Measurements from ENCODE around the gene MED31. TPM values are rescaled to one million over a fixed set of nuclear protein-coding genes. Genes with fewer than 3 reads are reported as not detected.

The MED31 gene
- total and polyA plus RNA-seq, 7 experiments from 2014 or later, result 21.4 to 41.2 (median 26.7) TPM

GRCh38 chr17:6605142-6605541 is 46.3 kb downstream of the MED31 start:
- Mint-ChIP-seq H3K4me1 (peaks cover 0 to 9% (median 0%) of the 10 kb centered on the region in 7 donors), H3K27me3 (no peaks in the 10 kb centered on the region), H3K4me3 (no peak overlapping the region), H3K36me3 (peaks cover 19 to 76% (median 32%) of the 10 kb centered on the region in 5 donors), H3K27ac (no peak overlapping the region), H3K9me3 (no peaks in the 10 kb centered on the region)
- no peak overlapping the region for H3K4me3 ChIP-seq (ENCODE audit: low read length)
- intact Hi-C loops (cut with micrococcal nuclease), result no loop called here
- DNase-seq (no peak), ATAC-seq (no peak)
- no peaks in the 10 kb centered on the region for H3K27me3 ChIP-seq (ENCODE audit: control insufficient read depth in 2 of 2, insufficient read depth in 2 of 2, low read length in 2 of 2)
- no peak overlapping the region for H3K27ac ChIP-seq (ENCODE audit: low read depth, low read length)
- H3K4me1 ChIP-seq (ENCODE audit: control insufficient read depth in 2 of 2, insufficient read depth in 2 of 2, low read length in 2 of 2), result no peaks in the 10 kb centered on the region
- ChIA-PET CTCF (no interaction called here), POLR2A (interaction anchor here (0.6 kb wide), 1 partner anchor 20 kb away, joined by 3 read pairs; no protein-coding TSS in a partner anchor)
- H3K36me3 ChIP-seq (ENCODE audit: control insufficient read depth in 2 of 3, insufficient read depth in 3 of 3, low read length in 3 of 3), result peaks cover 4 to 50% (median 11%) of the 10 kb centered on the region in 3 experiments
- H3K9me3 ChIP-seq (ENCODE audit: control insufficient read depth in 2 of 3, low read length in 3 of 3), result no peaks in the 10 kb centered on the region

GRCh38 chr17:6603744-6604325 is 47.6 kb downstream of the MED31 start:
- POLR2A ChIA-PET, result no interaction called here
- H3K36me3 Mint-ChIP-seq, result peaks cover 18 to 77% (median 23%) of the 10 kb centered on the region in 5 donors

GRCh38 chr17:6602141-6602540 is 49.3 kb downstream of the MED31 start:
- no peaks in the 10 kb centered on the region for H3K9me3 ChIP-seq (ENCODE audit: control insufficient read depth in 2 of 3, low read length in 3 of 3)
- Mint-ChIP-seq H3K27me3 (no peaks in the 10 kb centered on the region), H3K4me1 (peaks cover 0 to 9% (median 0%) of the 10 kb centered on the region in 7 donors), H3K36me3 (peaks cover 20 to 81% (median 23%) of the 10 kb centered on the region in 5 donors), H3K27ac (no peak overlapping the region), H3K4me3 (no peak overlapping the region), H3K9me3 (no peaks in the 10 kb centered on the region)
- ChIA-PET CTCF (interaction anchor here (0.5 kb wide), 1 partner anchor 1101 kb away, joined by 3 read pairs; no protein-coding TSS in a partner anchor), POLR2A (interaction anchor here (0.8 kb wide), 1 partner anchor 31 kb away, joined by 3 read pairs; no protein-coding TSS in a partner anchor)
- no peaks in the 10 kb centered on the region for H3K4me1 ChIP-seq (ENCODE audit: control insufficient read depth in 2 of 2, insufficient read depth in 2 of 2, low read length in 2 of 2)
- no peak overlapping the region for H3K4me3 ChIP-seq (ENCODE audit: low read length)
- no peak overlapping the region for H3K27ac ChIP-seq (ENCODE audit: low read depth, low read length)
- H3K27me3 ChIP-seq (ENCODE audit: control insufficient read depth in 2 of 2, insufficient read depth in 2 of 2, low read length in 2 of 2), result no peaks in the 10 kb centered on the region
- DNase-seq, result no peak
- peaks cover 0 to 33% (median 4%) of the 10 kb centered on the region in 3 experiments for H3K36me3 ChIP-seq (ENCODE audit: control insufficient read depth in 2 of 3, insufficient read depth in 3 of 3, low read length in 3 of 3)
- intact Hi-C loops (cut with micrococcal nuclease), result no loop called here
- no peak for ATAC-seq

More at GRCh38 chr17:6603744-6604325, 47.6 kb downstream of the MED31 start:
- H3K9me3 Mint-ChIP-seq, result no peaks in the 10 kb centered on the region
- H3K4me1 Mint-ChIP-seq, result peaks cover 0 to 9% (median 0%) of the 10 kb centered on the region in 7 donors
- ATAC-seq (no peak), DNase-seq (no peak)
- CTCF ChIA-PET, result no interaction called here
- intact Hi-C loops (cut with micrococcal nuclease), result no loop called here
- H3K27me3 ChIP-seq (ENCODE audit: control insufficient read depth in 2 of 2, insufficient read depth in 2 of 2, low read length in 2 of 2), result no peaks in the 10 kb centered on the region
- H3K27ac ChIP-seq (ENCODE audit: low read depth, low read length), result no peak overlapping the region
- H3K27me3 Mint-ChIP-seq, result no peaks in the 10 kb centered on the region
- peaks cover 4 to 44% (median 4%) of the 10 kb centered on the region in 3 experiments for H3K36me3 ChIP-seq (ENCODE audit: control insufficient read depth in 2 of 3, insufficient read depth in 3 of 3, low read length in 3 of 3)
- H3K4me1 ChIP-seq (ENCODE audit: control insufficient read depth in 2 of 2, insufficient read depth in 2 of 2, low read length in 2 of 2), result no peaks in the 10 kb centered on the region
- H3K4me3 Mint-ChIP-seq, result no peak overlapping the region
- no peak overlapping the region for H3K4me3 ChIP-seq (ENCODE audit: low read length)
- H3K27ac Mint-ChIP-seq, result peak overlapping the region in 1 of 9 donors; percentile 21
- no peaks in the 10 kb centered on the region for H3K9me3 ChIP-seq (ENCODE audit: control insufficient read depth in 2 of 3, low read length in 3 of 3)

- Mint-ChIP-seq H3K36me3 (peaks cover 14 to 82% (median 31%) of the 10 kb centered on the region in 5 donors), H3K27me3 (no peaks in the 10 kb centered on the region), H3K9me3 (peaks cover 0 to 1% (median 0%) of the 10 kb centered on the region in 11 donors), H3K4me1 (peaks cover 0 to 9% (median 0%) of the 10 kb centered on the region in 7 donors), H3K4me3 (no peak overlapping the region), H3K27ac (no peak overlapping the region)
- H3K4me3 ChIP-seq (ENCODE audit: low read length), result no peak overlapping the region
- DNase-seq, result no peak
- no peaks in the 10 kb centered on the region for H3K9me3 ChIP-seq (ENCODE audit: control insufficient read depth in 2 of 3, low read length in 3 of 3)
- no peaks in the 10 kb centered on the region for H3K27me3 ChIP-seq (ENCODE audit: control insufficient read depth in 2 of 2, insufficient read depth in 2 of 2, low read length in 2 of 2)
- POLR2A ChIA-PET, result no interaction called here
- intact Hi-C loops (cut with micrococcal nuclease), result no loop called here
- CTCF ChIA-PET, result no interaction called here
- no peaks in the 10 kb centered on the region for H3K4me1 ChIP-seq (ENCODE audit: control insufficient read depth in 2 of 2, insufficient read depth in 2 of 2, low read length in 2 of 2)
- peak; percentile 60 for ATAC-seq
- H3K36me3 ChIP-seq (ENCODE audit: control insufficient read depth in 2 of 3, insufficient read depth in 3 of 3, low read length in 3 of 3), result peaks cover 2 to 35% (median 4%) of the 10 kb centered on the region in 3 experiments
- H3K27ac ChIP-seq (ENCODE audit: low read depth, low read length), result no peak overlapping the region
These were observed 52.0 kb downstream of the MED31 start for GRCh38 chr17:6599364-6599763.

GRCh38 chr17:6597727-6598126 is 53.7 kb downstream of the MED31 start:
- H3K4me3 ChIP-seq (ENCODE audit: low read length), result no peak overlapping the region
- H3K4me3 Mint-ChIP-seq, result no peak overlapping the region
- DNase-seq (no peak), ATAC-seq (no peak)
- peaks cover 0 to under 1% (median 0%) of the 10 kb centered on the region in 7 donors for H3K4me1 Mint-ChIP-seq
- ChIA-PET POLR2A (no interaction called here), CTCF (no interaction called here)
- H3K4me1 ChIP-seq (ENCODE audit: control insufficient read depth in 2 of 2, insufficient read depth in 2 of 2, low read length in 2 of 2), result no peaks in the 10 kb centered on the region
- no peak overlapping the region for H3K27ac ChIP-seq (ENCODE audit: low read depth, low read length)
- H3K27ac Mint-ChIP-seq, result peak overlapping the region in 1 of 9 donors; percentile 12
- peaks cover 3 to 45% (median 4%) of the 10 kb centered on the region in 3 experiments for H3K36me3 ChIP-seq (ENCODE audit: control insufficient read depth in 2 of 3, insufficient read depth in 3 of 3, low read length in 3 of 3)
- no peaks in the 10 kb centered on the region for H3K27me3 ChIP-seq (ENCODE audit: control insufficient read depth in 2 of 2, insufficient read depth in 2 of 2, low read length in 2 of 2)
- peaks cover 13 to 80% (median 39%) of the 10 kb centered on the region in 5 donors for H3K36me3 Mint-ChIP-seq
- no peaks in the 10 kb centered on the region for H3K27me3 Mint-ChIP-seq
- intact Hi-C loops (cut with micrococcal nuclease), result no loop called here
- H3K9me3 Mint-ChIP-seq, result peaks cover 0 to 1% (median 0%) of the 10 kb centered on the region in 11 donors
- H3K9me3 ChIP-seq (ENCODE audit: control insufficient read depth in 2 of 3, low read length in 3 of 3), result no peaks in the 10 kb centered on the region

GRCh38 chr17:6596941-6597340 is 54.5 kb downstream of the MED31 start:
- DNase-seq (no peak), ATAC-seq (no peak)
- H3K4me3 ChIP-seq (ENCODE audit: low read length), result no peak overlapping the region
- intact Hi-C loops (cut with micrococcal nuclease), result no loop called here
- ChIA-PET POLR2A (no interaction called here), CTCF (no interaction called here)
- H3K36me3 ChIP-seq (ENCODE audit: control insufficient read depth in 2 of 3, insufficient read depth in 3 of 3, low read length in 3 of 3), result peaks cover 1 to 52% (median 3%) of the 10 kb centered on the region in 3 experiments
- no peaks in the 10 kb centered on the region for H3K27me3 Mint-ChIP-seq
- H3K4me3 Mint-ChIP-seq, result no peak overlapping the region
- peaks cover 0 to 1% (median 0%) of the 10 kb centered on the region in 11 donors for H3K9me3 Mint-ChIP-seq
- no peak overlapping the region for H3K27ac Mint-ChIP-seq
- H3K4me1 Mint-ChIP-seq, result peaks cover 0 to 2% (median 0%) of the 10 kb centered on the region in 7 donors
- H3K9me3 ChIP-seq (ENCODE audit: control insufficient read depth in 2 of 3, low read length in 3 of 3), result no peaks in the 10 kb centered on the region
- H3K27ac ChIP-seq (ENCODE audit: low read depth, low read length), result no peak overlapping the region
- no peaks in the 10 kb centered on the region for H3K27me3 ChIP-seq (ENCODE audit: control insufficient read depth in 2 of 2, insufficient read depth in 2 of 2, low read length in 2 of 2)
- no peaks in the 10 kb centered on the region for H3K4me1 ChIP-seq (ENCODE audit: control insufficient read depth in 2 of 2, insufficient read depth in 2 of 2, low read length in 2 of 2)
- H3K36me3 Mint-ChIP-seq, result peaks cover 14 to 80% (median 40%) of the 10 kb centered on the region in 5 donors

GRCh38 chr17:6596511-6596910 is 54.9 kb downstream of the MED31 start:
- Mint-ChIP-seq H3K36me3 (peaks cover 15 to 81% (median 43%) of the 10 kb centered on the region in 5 donors), H3K4me1 (peaks cover 0 to 4% (median 0%) of the 10 kb centered on the region in 7 donors), H3K9me3 (peaks cover 0 to 1% (median 0%) of the 10 kb centered on the region in 11 donors), H3K4me3 (no peak overlapping the region), H3K27me3 (no peaks in the 10 kb centered on the region), H3K27ac (no peak overlapping the region)
- DNase-seq (no peak), ATAC-seq (no peak)
- intact Hi-C loops (cut with micrococcal nuclease), result no loop called here
- ChIA-PET POLR2A (no interaction called here), CTCF (no interaction called here)
- H3K36me3 ChIP-seq (ENCODE audit: control insufficient read depth in 2 of 3, insufficient read depth in 3 of 3, low read length in 3 of 3), result peaks cover 0 to 57% (median 3%) of the 10 kb centered on the region in 3 experiments
- no peaks in the 10 kb centered on the region for H3K4me1 ChIP-seq (ENCODE audit: control insufficient read depth in 2 of 2, insufficient read depth in 2 of 2, low read length in 2 of 2)
- no peaks in the 10 kb centered on the region for H3K27me3 ChIP-seq (ENCODE audit: control insufficient read depth in 2 of 2, insufficient read depth in 2 of 2, low read length in 2 of 2)
- H3K27ac ChIP-seq (ENCODE audit: low read depth, low read length), result no peak overlapping the region
- H3K9me3 ChIP-seq (ENCODE audit: control insufficient read depth in 2 of 3, low read length in 3 of 3), result no peaks in the 10 kb centered on the region
- H3K4me3 ChIP-seq (ENCODE audit: low read length), result no peak overlapping the region

Data from naive thymus-derived CD4-positive, alpha-beta T cell (primary cell).